Kasumi-1 (cell line): ENCODE data around the gene ENOX2.

Source experiments
- DNase-seq, 2 experiments: peaks; one replicate each; lab custom pipeline; 2025; lab: John Stamatoyannopoulos, UW

ENOX2 gene

DNA sequence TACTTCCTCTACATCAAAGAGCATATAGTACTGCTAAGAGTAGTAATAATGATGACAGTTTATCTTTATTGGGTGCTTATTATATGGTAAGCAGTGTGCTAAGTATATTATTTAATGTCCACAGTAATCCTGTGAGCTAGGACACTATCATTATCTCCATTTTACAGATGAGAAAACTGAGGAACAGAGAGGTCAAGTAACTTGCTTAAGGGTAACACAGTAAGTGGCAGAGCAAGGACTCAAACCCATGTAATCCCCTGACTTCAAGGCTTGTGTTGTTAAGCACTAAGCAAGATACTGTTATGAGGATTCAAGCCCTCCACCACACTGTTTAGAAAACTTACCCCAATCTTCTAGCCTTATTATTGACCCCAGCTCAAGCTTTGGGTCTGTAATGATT, 202.4 kb downstream of the ENOX2 start:
- no peak for DNase-seq

DNA sequence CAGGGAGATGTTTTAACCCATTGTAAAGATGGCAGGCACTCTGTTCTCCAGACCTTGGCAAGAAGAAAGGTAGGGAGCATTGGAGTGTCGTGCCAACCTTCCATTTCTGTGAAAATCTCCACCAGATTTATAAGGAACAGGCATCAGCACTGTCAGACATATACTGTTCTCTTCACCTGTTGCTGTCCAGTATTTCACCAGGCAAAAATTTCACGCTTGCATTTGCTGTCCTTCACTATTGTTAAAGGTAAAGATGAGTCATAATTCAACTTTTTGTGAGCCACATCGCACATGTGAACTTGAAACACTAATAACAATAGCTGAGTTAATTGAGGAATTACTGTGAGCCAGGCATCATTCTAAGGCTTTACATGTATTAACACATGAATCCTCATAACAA, 203.4 kb downstream of the ENOX2 start:
- no peak for DNase-seq

DNA sequence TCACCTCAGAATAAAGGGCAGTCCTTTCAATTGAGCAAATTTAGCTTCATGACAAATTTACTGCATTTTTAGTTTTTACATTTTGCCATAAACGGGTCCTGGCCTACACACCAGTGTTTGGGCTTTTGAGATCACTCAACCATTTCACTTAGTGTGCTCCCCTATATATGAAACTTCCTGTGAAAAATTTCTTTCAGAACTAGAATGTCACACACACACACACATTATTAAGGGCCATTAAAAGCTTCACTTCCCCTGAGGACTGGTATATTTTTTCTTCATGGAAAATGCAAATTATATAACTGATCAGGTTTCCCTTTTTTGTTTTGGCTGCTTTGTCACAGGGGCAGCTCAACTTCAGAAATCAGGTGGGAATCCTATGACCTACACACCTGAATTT, 206.5 kb downstream of the ENOX2 start:
- DNase-seq, result no peak

DNA sequence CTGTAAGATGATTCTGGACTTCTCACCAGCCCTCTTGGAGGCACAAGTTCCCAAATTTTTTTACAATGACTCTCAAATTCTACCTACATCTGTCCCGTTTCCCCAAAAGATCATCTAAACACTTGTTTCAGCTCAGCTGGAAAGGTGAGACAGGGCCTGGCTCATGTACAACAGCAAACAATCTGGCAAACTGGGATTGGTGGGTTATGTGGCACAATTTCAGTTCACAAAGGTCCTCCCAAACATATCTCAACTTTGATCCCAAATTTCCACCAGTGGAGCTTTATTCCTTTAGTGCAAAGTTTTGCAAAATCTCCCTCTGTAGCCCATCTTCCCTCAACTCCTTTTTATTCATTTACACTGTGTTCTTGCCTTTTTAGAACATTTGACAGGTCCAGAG, 207.1 kb downstream of the ENOX2 start:
- no peak for DNase-seq

DNA sequence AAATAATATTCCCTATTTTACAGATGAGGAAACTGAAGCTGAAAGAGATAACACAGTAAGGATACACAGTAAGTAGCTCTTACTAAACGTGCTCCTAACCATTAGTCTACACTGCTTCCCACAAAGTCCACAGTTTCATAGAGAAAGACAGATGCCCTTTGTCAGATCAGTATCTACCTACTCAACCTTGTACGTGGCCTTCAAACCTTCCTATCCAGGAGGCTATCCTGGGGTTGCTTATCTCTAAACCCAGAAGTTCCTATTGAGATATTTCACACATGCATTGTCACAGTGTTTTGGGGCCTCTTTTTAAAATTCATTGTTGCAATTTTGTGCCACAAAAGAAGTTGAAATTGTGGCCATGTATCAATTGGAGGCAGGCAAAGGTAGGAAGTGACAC, 208.0 kb downstream of the ENOX2 start:
- DNase-seq, result no peak

DNA sequence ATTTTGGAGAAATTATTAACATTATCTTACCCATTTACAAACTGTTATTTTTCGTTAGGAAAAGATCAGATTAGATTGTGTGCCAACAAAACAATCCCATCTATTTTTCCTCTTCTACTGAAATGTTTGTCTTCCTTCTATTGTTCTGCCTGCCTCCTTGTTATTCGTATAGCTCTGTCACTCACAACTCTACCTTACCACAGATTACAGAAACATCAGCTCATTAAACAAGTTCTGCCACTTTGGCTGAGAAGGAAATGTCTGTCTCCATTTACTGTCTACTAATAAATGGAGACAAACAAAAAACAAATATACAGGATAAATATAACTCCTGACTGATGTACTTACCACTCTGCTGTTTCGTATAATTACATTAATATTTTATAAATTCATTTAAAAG, 211.4 kb downstream of the ENOX2 start:
- DNase-seq, result no peak

DNA sequence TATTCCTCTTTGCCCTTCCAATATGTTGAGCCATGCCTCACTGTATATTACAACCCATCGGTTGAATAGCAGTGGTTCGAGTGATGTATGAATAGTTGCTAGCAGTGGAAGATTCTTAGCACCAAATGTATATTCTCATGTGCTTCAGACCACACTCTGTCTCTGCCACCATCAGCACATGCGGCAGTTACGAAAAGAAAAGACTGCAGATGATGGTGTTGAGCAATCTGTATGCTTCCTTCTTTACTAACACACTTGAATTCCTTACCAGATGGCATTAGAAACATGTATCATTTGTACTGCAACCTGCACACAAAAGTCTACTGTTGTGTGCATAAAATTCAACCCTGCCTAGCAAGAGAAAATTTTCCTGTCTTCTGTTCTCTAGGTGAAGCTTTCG, 214.6 kb downstream of the ENOX2 start:
- peak; percentile 7 to 14 for DNase-seq

DNA sequence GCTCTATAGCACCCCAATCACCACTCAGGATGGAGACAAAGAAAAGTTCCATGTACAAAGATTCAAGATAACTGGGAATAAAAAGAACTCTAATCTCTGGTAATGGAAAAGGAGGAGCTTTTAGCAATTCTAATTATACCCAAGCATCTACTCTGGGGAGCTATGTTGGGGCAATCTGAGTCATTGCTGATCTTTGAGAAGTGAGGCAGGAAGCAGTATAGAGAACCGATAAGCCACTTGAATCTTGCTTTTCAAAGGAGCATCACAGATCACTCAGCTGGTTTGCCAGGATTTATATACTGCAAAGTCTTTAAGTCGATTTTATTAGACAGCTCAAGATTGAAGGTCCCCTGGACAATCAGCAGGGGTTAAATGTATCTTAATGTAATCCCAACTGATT, 220.0 kb downstream of the ENOX2 start:
- DNase-seq, result no peak

DNA sequence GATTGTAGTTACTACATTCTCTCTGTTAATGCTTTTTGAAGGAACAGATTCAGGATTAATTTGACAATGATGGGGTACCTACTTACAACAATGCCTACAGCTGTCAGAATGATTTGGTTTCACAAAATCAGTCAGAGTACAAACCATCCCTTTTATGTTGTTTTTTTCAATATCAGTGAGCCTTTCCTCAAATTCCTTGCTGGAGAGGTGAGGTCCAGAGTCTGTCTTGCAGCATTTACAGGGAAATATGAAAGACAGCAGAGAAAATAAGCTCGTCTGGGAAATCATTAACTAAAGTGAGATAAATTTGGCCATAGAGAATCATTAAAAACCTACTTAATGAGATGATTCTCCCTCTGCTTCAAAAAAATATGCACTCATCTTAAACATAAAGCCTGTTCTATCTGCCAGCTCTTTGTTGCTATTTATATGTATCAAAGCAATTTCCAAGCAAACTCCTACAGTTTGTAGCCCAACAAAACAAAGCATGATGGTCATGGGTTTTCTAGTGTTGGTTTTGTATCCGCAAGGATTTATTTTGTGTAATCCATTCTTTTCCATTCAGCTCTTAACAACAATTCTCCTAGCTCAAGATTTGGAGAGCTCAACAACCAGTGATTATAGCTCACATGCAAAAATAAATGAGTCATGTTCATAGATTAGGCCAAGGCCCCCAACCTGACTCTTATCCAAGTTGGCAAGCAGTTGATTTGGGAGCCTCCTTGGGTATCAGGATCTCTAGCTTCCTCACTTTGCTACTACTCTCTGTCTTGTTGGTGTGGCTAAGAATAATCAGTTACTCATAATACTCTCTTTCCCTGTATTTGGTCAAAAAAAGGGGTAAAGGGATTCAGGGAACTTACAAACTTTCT, 222.6 kb downstream of the ENOX2 start:
- DNase-seq, result no peak

DNA sequence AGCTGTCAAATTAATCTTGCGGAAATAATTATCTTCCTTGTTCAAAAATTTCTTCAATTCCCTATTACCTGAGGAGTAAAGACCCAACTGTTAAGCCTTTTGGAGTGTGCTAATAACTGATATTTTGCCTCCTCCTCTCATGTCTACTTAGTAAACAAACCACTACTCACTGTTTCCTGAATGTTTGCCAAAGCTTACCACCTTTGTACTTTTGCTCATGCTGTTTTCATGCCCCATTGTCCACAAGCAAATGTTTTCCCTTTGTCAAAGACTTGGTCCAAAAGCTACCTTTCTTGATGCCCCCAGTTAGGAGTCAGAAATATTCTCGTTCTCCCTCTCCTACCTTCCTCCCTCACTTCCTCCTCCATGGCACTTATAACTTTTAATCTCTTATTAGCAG, 226.1 kb downstream of the ENOX2 start:
- no peak for DNase-seq

DNA sequence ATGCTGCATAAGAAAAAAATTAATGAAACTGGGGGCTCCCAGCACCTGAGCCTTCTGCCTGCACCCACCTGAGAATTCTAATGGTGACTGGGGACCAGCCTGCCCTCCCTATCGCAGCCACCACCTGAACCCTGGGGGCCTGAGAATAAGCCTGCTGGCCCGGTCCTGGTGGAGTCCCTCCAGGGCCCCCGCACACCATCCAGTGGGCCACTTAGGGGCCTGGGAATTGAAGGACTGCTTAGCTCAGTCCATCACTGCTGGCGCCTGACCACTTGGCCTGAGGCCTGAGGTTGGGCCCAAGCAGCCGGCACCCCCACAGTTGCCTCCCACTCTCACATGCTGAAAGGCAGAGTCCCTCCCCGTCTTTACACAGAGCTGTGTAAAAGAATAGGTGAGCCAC, 230.8 kb downstream of the ENOX2 start:
- no peak for DNase-seq

DNA sequence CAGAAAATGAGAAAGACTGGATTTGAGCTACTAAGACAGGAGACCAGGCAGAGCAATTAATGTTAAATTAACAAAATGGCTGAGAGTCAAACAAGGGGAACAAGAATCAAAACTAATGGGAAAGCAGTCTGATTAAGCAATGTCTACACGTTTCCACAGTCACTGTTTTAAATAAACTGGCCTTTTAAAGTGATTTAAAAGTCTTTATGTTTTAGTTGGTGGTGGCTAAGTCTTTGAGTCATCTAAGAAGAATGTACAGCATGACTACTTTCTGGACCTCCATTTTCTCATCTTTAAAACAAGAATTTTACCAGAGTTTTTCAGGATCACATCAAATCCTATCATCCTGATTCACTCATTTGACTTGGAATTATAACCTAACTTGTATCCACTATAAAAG, 233.8 kb downstream of the ENOX2 start:
- DNase-seq, result no peak

DNA sequence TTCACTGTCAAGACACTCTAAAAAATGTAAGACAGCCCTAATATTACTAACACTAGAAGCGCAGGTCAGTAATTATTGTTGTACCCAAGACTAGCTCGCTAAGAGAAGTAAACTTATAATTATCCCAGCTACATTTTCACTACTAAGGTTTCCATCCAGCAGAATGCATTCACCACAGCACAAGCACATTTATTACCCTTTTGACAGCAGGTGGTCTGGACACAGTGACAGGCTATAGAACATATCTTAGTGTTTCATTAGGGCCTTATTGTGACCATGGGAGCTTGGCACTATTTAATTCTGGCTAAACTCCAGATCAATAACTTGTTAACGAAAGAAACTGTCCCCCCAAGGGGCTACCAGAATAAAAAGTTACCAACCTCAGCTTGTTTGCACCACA, 237.7 kb downstream of the ENOX2 start:
- DNase-seq, result no peak

DNA sequence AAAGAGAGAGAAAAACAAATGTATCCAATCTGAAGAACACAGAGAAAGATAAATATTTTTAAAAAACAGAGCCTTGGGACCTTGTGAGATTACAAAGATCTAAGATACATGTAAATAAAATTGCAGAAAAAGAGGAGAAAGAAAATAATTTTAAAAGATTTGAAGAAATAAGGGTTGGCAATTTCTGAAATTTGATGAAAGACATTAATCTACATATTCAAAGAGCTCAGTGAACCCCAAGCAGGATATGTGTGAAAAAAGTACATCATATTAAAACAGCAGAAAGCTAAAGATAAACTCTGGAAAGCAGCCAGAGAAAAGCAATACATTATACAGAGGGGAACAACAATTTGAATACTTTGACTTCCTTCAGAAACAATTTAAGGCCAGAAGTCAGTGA, 244.7 kb downstream of the ENOX2 start:
- no peak for DNase-seq

DNA sequence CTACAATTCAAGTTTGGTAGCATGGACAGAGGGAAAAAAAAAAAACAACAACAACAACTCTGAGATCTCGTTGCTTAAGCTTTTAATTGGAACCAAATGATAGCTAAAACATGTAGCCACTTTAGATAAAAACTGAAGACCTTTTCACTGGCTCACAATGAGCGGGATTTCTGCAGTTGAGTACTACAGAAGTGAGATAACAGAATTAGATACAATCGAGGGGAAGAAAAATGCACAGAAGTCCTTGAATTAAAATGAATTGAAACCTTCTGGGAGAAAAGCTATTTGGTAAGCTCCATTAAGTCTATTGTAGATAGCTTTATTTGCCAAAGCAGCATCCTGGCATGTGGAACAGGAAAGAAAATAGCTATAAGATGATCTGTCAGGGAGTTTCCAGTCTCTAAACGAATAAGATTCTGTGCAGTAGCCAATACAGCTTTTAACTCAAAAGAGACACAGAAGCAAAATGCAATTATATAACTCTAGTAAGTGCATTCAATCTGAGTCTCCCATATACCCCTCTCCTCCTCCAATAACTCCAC, 248.5 kb downstream of the ENOX2 start:
- DNase-seq, result no peak

DNA sequence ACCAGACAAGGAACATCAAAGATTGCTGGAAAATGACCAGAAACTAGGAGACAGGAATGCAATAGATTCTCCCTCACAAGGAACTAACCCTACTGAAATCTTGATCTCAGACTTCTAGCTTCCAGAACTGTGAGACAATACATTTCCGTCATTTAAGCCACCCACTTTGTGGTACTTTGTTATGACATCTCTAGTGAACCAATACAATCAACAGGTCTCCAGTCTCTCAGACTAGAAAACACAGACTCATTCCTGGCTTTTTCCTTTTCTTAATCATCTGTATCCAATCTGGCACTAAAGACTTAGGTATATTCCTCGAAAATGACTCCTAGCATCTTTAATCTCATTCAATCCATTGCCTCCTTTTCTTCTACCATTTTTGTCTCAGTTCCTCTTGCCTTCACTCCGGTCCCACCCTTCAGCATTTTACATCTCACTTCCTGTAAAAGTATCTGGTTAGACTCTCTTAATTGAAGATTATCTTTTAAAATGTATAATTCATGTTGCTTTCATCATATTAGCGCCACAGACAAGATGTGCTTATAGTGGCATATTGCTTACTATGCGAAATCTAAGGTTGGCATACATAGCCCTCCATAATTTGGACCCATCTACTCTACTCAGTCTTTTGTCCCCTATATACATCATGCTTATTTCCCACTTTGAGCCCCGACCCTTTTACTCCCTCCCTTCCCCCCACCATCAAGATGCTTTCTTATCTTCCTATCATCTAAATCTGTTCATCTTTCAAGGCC, 250.0 kb downstream of the ENOX2 start:
- no peak for DNase-seq

DNA sequence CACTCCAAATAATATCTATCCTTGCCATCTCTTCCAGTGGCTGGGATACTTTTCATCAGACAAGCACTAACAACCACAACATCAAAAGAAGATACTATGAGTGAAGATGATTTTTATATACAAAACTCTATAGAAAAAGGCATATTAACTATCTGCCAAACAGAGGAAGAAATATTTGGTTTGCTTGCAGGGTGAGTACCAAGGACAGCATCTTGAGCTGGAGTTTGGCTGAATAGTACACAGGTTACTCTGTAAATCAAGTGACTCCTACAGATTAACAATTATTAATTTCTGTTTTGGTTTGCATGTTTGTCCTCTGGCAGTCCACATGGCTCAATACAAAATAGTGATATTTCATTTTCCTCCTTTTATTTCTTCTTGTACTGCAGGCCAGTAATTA, 253.3 kb downstream of the ENOX2 start:
- DNase-seq, result no peak

DNA sequence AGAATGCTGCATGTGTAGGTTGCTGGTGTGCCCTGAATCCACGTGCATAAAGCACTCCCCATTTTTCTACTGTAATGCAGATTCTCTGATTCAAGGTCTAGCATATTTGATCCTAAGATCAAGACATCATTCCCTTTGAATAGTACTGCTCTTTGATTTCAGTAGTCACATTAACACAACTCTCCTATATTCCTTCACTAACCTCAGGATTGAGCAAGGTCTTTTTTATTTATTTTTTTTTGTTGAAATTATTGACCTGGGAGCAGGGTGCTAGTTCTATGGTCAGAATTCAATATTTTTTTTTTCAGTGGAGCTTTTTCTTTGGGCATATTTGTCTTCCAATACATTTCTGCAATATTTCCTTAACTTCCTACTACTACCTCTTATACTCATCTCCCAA, 255.5 kb downstream of the ENOX2 start:
- DNase-seq, result no peak

DNA sequence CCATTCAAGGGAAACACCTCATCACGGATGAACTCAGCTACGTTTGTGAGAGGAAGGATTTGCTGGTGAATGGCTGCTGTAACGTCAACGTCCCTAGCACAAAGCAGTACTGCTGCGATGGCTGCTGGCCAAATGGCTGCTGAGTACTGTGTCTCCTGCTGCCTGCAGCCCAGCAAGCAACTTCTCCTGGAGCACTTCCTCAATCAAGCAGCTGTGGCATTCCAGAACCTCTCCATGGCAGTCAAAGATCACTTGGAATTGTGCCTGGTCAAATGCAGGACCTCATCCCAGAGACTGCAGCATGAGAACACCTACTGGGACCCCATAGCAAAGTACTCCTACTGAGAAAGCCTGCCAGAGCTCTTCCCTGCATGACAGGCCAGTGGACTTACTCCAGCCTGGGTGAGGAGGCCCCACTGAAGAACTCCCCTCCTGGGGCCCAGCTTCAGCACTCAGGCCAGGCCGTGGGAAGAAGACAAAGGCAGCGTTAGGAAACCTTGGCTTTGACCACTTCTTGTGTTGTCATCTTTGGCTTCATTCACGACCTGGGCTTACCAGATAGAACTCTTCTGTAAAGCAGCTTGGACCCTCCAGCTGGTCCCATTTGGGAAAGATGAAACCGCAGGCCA, 256.9 kb downstream of the ENOX2 start:
- DNase-seq, result no peak

DNA sequence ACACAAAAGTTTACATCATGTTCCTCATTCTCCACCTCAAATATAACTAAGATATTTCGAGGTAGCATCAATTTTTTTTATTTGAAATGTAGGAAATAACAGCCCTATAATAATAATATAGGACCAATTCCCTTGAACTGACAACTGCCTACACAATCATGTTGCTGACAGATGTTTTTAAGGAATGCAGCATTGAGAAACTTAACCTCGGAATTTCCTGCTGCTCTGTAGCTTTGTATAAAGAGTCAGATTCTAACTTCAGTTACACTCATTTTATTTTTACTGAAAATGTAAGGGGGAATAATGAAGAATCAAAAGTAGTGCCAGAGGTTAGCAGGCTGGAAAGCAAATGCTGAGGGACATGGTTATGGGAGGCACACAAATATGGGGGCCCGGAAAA, 265.4 kb downstream of the ENOX2 start:
- no peak for DNase-seq

DNA sequence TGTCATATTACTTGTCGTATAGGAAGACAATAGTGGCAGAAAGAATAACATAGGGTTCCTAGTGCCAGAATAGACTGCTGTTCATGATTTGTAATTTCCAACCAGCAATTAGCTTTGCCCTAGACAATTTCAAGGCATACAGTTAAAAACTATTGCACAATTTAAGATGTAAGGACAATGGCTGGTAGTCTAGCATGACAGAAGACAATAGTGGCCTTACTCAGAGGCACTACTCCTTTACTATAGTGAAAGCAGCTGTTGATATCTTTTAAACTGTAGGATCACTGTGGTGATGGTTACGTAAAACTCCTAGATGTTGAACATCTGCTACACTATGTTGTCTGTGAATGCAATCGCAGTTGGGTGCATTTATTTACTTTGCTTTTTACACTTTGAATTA, 266.7 kb downstream of the ENOX2 start:
- no peak for DNase-seq

DNA sequence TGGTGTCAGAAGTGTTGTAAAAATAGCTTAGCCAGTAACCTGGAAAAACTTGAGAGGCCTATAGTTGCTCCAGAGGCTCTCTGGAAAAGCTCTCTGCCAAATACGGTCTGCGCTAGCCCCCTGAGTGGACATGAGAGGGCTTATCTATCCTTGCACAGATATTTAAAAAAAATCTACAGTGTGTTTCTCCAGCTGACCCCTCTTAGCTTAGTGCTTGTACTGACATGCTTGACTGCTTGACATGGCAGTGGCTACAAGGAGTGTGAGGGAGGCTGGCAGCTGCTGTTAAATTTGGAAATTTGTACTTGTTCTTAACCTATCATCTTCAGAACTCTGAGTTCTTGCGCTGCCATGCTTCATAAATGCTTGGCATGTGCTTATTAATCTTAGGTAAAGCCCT, 272.0 kb downstream of the ENOX2 start:
- no peak for DNase-seq

DNA sequence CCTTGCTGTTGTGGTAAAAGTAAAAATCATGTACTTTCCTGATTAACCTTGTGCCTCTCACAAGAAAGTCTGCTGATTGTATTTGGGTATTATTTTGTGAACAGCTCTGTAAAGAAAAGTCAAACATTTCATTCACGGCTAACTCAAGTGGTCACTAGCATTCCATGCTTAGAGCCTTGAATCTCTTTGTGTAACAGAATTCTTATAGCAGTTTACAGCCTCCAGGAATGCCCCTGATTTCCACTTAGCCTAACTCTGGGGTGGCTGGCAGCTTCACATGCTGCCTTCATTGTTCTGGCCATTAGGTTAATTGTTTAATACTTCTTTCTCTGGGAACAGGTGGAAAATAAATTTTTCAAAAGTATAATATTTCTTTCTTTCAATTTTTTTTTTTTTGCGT, 274.5 kb downstream of the ENOX2 start:
- no peak for DNase-seq
